Activated T-cell treated with anti-CD3 and anti-CD28 coated beads for 4 hours (primary cell): ENCODE measurements around the gene CCDC178.
"Not testable (repeated sequence)": the region's sequence is repeated elsewhere in the genome, so short reads cannot be mapped to it uniquely, and the experiment has no call there.

Experiments used
- DNase-seq: peaks from one replicate; pipeline ENCODE4 v3.0.0-alpha.2; 2020

CCDC178 gene

GRCh38 chr18:33201509-33201926 lies 239.0 kb downstream of the CCDC178 start:
- DNase-seq, result no peak

- no peak for DNase-seq
Measured at GRCh38 chr18:33195795-33196194, 244.7 kb downstream of the CCDC178 start.

GRCh38 chr18:33194793-33195192 lies 245.7 kb downstream of the CCDC178 start:
- no peak for DNase-seq

- no peak for DNase-seq
Measured at GRCh38 chr18:33184958-33185357, 255.6 kb downstream of the CCDC178 start.

DNA sequence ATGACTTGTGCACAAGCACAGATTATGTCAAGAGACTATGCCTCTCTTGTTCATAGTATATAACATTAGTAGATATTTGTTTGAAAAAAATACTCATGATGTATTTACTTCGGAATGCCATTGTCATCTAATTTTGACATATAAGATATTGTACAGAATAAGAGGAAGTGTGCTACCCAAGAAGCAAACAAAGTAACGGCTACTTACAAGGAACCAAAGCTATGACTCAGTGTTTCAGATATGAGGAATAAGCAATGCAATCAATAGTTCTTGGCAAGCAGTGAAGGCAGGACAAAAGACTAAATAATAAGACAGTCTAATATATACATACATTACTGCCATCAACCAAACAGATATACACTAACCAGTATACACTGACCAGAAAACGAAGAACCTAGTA lies 256.3 kb downstream of the CCDC178 start:
- no peak for DNase-seq

DNA sequence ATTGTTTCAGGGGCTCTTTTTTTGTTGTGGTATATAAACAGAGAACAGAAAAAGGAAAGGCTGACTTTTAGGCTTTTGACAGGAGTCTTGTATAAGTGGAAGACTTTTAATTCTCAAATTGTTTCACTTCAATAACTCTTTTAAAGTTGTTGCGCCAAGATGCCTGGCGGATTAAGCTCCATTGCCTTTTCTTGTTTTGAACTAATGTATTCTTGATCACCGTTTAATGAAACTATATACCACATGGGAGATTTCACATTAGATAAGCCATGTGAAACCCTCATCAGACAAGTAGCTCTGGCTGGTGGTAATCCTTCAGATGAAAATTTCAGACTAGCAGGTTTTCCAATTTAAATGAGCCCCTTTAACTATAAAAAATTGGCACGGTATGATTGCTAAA lies 257.4 kb downstream of the CCDC178 start:
- no peak for DNase-seq

DNA sequence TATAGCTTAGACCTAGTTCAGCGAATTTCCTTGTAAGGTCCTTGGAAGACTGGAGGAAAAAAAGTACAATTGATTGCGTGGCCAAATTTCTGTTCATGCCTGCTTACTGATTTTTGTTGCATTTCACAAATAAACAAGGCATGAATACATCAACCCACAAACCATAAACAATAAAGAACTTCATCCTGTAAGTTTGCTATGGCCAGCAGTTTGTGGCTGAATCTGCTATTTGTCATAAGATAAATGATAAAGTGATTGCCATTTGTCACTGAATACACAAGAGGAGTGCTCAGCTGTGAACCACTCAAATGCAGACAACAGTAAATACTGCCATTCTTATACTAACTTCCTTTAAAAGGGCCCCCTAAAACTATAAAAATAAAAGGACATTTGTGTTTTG lies 259.5 kb downstream of the CCDC178 start:
- DNase-seq, result no peak

DNA sequence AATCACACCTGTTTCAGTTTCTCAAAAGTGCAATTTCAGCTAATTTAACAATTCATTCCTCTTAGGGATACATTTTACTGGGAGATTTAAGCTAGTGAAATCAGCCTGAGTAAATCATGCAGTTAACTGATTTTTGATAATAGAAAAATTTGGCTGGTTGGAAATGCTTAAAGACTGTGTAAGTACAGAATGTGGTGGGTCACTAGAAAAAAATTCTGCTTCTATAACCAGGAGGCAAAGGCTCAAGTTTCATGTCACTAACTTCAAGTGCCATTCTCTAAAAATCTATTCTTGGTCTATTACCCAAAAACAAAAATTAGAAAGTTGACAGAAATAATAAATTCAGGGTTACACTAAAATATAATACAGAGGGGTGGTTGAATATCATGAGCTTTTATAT lies 271.3 kb downstream of the CCDC178 start:
- no peak for DNase-seq

- not testable (repeated sequence) for DNase-seq
Measured at GRCh38 chr18:33164121-33164520, 276.4 kb downstream of the CCDC178 start.

GRCh38 chr18:33161131-33161530 lies 279.4 kb downstream of the CCDC178 start:
- no peak for DNase-seq

DNA sequence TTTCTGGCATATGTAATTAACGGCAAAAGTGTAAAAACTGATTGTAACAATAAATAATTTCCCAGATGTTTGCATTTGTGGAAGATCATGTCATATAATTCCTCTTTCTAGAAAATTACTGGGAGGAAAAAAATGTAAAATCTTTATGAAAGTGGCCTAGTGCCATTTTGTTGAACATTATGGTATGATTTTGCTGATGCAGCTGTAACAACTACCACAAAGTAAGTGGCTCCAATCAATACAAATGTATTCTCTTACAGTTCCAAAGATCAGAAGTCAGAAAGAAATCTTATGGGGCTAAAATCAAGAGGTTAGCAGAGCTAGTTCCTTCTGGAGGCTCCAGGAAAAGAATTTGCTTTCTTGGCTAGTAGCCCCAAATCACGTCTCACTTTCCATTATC lies 281.4 kb downstream of the CCDC178 start:
- no peak for DNase-seq

GRCh38 chr18:33157893-33158292 lies 282.6 kb downstream of the CCDC178 start:
- DNase-seq, result no peak

DNA sequence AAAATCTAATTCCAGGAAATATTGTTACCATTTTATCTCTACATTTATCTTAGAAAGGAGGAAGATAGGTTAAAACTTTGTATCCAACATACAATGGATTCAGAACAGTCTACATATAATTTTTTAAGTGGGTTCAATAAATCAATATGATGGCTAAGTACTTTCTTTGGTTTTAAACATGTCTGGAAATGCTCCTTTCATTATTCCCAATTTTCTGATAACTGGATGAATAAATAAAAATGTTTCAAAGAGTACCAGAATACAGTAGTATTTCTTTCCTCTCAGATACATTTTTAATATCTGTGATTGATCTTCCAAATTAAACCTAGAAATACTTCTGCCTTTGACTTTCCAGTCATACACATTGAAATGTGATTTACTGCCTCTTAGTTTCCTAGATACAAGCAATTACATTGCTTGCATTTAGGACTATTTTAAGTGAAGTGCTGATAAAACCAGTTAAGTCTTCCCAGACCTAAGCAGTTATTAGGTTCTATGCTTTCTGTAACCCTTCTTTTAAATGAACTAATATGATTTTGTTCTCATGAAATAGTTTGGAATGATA lies 283.5 kb downstream of the CCDC178 start:
- DNase-seq, result no peak

- DNase-seq, result no peak
Measured at GRCh38 chr18:33154049-33154448, 286.5 kb downstream of the CCDC178 start.

- DNase-seq, result no peak
Measured at GRCh38 chr18:33152376-33152775, 288.1 kb downstream of the CCDC178 start.

DNA sequence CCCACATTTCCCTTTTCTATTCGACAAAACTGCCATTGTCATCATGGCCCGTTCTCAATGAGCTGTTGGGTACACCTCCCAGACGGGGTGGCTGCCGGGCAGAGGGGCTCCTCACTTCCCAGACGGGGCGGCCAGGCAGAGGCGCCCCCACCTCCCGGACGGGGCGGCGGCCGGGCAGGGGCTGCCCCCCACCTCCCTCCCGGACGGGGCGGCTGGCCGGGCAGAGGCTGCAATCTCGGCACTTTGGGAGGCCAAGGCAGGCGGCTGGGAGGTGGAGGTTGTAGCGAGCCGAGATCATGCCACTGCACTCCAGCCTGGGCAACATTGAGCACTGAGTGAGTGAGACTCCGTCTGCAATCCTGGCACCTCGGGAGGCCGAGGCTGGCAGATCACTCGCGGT lies 292.7 kb downstream of the CCDC178 start:
- DNase-seq, result not testable (repeated sequence)

DNA sequence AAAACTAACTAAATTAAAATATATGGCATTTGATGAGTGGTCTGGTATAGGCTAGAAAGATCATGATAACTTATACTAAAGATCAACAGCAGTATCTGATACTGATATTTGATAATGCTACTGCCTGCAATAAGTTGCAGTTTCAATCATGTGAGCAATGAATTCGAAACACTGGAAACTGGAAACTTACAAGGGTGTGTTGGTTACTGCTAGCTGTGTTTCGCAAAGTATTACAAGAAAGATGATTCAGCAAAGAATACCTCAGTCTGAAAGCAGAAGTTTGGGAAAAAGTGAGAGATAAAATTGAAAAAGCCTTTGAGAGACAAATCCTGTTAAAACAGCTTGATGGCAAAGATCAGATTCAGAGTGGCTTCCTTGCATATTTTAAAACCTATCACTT lies 294.5 kb downstream of the CCDC178 start:
- DNase-seq, result no peak

DNA sequence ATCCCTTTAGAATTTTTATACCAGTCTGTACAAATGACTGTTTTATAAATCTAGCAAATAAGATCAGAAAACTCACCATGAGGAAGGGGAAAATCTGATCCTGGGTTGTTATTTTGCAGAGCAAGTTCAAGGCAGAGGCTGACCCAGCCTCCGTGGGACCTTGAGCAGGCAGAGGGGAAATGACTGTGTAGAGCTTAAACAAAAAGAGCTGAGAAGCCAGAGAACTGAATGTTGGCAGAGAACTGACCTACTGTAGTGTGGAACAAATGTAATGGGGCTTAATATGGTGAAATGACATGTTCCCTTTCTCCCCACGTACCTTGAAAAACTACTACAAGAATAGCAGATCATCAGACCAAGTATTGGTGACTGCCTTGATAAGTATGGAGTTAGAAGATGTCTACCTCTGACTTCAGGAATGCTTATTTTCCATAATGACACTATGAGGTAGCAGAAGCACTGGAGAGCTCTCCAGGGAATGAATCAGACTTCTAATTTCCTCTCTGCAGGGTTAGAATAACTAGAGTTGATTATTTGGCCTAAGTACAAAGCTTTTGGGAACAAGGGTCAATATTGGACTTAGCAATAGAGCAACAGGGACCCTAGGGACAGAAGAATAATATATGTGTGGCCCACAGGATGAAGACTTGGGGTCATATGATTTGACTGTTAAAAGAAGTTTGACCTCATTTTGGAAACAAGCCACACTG lies 304.4 kb downstream of the CCDC178 start:
- no peak for DNase-seq

GRCh38 chr18:33132657-33133056 lies 307.9 kb downstream of the CCDC178 start:
- no peak for DNase-seq

DNA sequence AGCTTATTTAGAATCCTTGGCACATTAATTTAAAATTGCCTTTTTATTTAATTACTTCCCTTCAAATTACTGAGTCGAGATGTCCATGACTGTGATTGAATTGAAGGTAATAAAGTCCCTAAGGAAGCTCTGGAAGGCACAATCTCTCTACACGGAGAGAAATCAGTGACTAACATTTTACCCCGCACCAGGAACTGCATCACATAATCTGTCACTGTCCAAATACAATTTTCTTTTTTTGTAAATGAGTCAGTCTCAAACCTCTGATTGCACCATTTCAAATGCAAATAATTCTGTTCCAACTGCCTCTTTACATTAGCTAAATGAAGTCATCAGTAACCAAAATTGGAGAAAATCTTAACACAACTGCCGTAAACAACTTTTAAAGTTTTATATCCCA lies 311.9 kb downstream of the CCDC178 start:
- DNase-seq, result no peak

DNA sequence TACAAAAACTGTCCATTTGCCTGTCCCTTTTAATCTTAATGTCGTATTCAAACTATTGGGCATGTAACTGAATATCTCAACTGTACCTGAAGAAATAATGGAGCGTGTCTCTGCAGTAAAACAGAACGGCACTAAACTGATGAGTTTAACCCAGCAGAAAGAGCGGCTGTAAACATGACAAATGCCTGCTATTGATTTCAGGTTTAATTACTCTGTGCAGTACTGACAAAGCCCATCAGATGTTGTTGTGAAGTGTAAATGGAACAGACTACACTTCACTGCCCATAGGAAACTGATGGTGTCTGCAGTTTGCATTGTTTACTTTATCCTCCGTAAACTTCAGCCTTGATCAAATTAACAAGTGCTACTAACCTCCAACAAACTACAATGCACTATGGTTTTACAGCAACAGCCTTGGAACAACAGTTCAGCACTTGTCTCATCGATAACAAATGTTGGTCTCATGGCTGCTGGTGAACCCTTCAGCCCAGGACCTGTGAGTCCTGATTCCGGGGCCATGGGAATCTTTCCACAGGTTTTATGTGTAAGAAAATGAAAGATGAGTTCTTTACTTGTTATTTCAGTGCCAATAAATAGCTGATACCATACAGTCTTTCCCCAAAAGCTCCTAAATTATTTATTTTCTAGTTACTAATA lies 316.5 kb downstream of the CCDC178 start:
- no peak for DNase-seq

DNA sequence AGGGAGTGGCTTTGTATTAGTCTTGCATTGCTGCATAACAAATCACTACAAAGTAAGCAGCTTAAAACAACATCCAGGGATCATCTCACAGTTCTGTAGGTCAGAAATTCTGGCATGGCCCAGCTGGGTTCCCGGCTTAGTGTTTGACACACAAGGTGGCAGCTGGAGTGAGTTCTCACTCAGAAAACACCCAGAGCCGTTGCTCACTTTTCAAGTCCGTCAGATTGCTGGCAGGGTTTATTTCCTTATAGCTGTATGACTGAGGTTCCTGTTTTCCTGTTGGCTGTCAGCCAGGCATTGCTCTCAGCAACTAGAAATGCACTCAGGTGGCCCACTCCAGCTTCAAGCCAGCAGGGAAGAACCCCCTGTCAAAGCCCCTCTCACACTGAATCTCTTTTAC lies 324.1 kb downstream of the CCDC178 start:
- no peak for DNase-seq

GRCh38 chr18:33115917-33116316 lies 324.6 kb downstream of the CCDC178 start:
- DNase-seq, result no peak

GRCh38 chr18:33115476-33115875 lies 325.0 kb downstream of the CCDC178 start:
- DNase-seq, result no peak

DNA sequence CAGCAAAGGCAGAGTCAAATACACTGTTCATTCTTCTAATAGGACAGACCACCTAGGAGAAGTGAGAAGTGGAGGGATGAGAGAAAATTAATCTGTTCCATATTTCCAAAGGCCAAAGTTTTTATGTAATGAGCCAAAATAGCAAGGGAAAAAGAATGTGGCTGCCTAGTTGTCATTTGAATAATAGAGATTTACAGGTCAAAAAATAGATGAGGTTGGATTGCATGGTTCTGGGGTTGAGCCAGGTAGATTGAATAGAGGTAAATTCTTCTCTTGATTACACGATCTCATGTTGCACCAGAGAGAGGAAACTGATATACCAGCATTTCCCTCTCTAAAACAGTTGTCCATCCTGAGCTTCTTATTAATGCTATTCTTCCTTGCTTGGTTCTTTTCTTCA lies 325.8 kb downstream of the CCDC178 start:
- no peak for DNase-seq
